ENCODE data around the gene SRSF6. TPM values are rescaled to one million over a fixed set of nuclear protein-coding genes. Genes with fewer than 3 reads are reported as not detected.

The SRSF6 gene
- total and polyA plus RNA-seq, 10 of the 15 experiments (the other 5 are each of a cell fraction or from before 2014, with no cell fraction given), result 57.2 to 191 (median 108) TPM

GRCh38 chr20:43507150-43508080, 49.7 kb downstream of the SRSF6 start, which contains the start of gene L3MBTL1:
Gene L3MBTL1 (plus strand): TSS chr20:43507697. CDS start chr20:43513504, 5,807 bp downstream.
- in situ Hi-C loops (cut with MboI) (no loop called here), intact Hi-C loops (cut with micrococcal nuclease; ENCODE audit: unreplicated experiment) (no loop called here)
- Histone ChIP-seq H2AFZ (ENCODE audit: control insufficient read depth, low read depth, low read length) (no peak within 1 kb of the TSS; the same call in 1 of the 2 replicates), H3K4me1 (ENCODE audit: control insufficient read depth, insufficient read depth, low read length) (no peaks in the 10 kb centered on the region), H3K79me2 (ENCODE audit: control insufficient read depth, insufficient read depth, low read length) (no peaks in the 10 kb centered on the region), H3K9me3 (replicated peaks; ENCODE audit: control insufficient read depth, insufficient read depth, low read length) (no peaks in the 10 kb centered on the region), H3K27me3 (replicated peaks in 1 of 2; ENCODE audit: control insufficient read depth in 2 of 2, insufficient read depth in 2 of 2, low read length in 1 of 2) (peaks cover 3 to 12% of the 10 kb centered on the region in 2 experiments; a peak in 3 of 4 replicates), H3K4me3 (peak within 1 kb of the TSS; percentile 45; the same call in 1 of the 2 replicates), H3K27ac (ENCODE audit: control insufficient read depth, insufficient read depth) (no peak within 1 kb of the TSS), H4K20me1 (ENCODE audit: control insufficient read depth, insufficient read depth) (no peaks in the 10 kb centered on the region), H3K4me2 (ENCODE audit: control insufficient read depth, insufficient read depth) (peak within 1 kb of the TSS; percentile 17), H3K36me3 (ENCODE audit: control insufficient read depth in 2 of 2, insufficient read depth in 2 of 2, low read length in 1 of 2) (no peaks in the 10 kb centered on the region), H3K9ac (ENCODE audit: control insufficient read depth, insufficient read depth, low read length) (no peak within 1 kb of the TSS)
- ChIA-PET CTCF (interaction anchor here (0.6 kb wide), 1 partner anchor 341 kb away, joined by 3 read pairs; no protein-coding TSS in a partner anchor), SMC1A (ENCODE audit: uncharacterized antibody, unreplicated experiment) (no interaction called here), POLR2A (no interaction called here), RAD21 (ENCODE audit: unreplicated experiment) (no interaction called here)
- ATAC-seq (peak; percentile 88), FAIRE-seq (no peak), DNase-seq (ENCODE audit: low read depth, low spot score) (no peak)
- TF ChIP-seq CEBPZ (IDR thresholded peaks at IDR 0.05; ENCODE audit: low read depth, low read length) (no peak), ATF2 (IDR thresholded peaks at IDR 0.05; ENCODE audit: low read length) (no peak), RB1 (IDR thresholded peaks at IDR 0.05; ENCODE audit: borderline replicate concordance) (no peak), POU2F2 (IDR thresholded peaks at IDR 0.05; ENCODE audit: borderline replicate concordance, low read depth, low read length) (no peak), EED (IDR thresholded peaks at IDR 0.05; ENCODE audit: low read depth) (no peak), POLR2AphosphoS2 (IDR thresholded peaks at IDR 0.05; ENCODE audit: low read depth, low read length) (no peak), HDAC6 (IDR thresholded peaks at IDR 0.05; ENCODE audit: unreplicated experiment) (peak; percentile 56), SUZ12 (IDR thresholded peaks at IDR 0.05; ENCODE audit: unreplicated experiment) (peak; percentile 92), PRDM15 (CRISPR knock-in tag; IDR thresholded peaks at IDR 0.05) (no peak), ZNF622 (IDR thresholded peaks at IDR 0.05) (no peak), ZBTB33 (IDR thresholded peaks at IDR 0.05) (no peak)
- no TSS peak for BruUV-seq (replicated peaks)
- WGBS (ENCODE audit: insufficient coverage, insufficient replicate concordance, low lambda C conversion rate, missing lambda C conversion rate), result 24% methylated on average over 79 of the region's 95 CpGs
